HG02870 (cell line): ENCODE measurements around the gene GBX2.

ENCODE experiments used
- ATAC-seq: cut with Tn5 transposase; IDR thresholded peaks from one replicate; pipeline ENCODE4 v1.9.1; 2021; ENCODE audit warnings: mild to moderate bottlenecking, moderate library complexity; ENCODE audit not compliant: unreplicated experiment

The GBX2 gene

DNA sequence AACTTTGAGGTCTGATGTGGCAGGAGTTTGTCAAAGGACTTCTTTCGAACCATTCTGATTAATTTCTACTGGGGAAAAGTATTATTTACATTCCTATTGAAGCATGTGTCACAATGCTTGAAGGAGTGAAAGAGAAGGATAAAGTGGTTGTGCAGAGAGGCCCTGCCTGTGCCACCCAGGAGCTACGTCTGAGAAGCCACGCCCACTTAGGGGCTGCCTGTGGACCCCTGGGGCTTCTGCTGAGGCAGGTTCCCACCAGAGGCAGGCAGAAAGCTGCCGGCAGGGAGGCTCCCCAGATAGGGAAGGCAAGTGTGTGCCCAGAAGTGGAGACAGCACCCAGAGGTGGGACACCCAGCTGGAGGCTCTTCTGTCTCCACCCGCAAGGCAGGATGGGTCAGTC is 47.4 kb downstream of the GBX2 start:
- no peak for ATAC-seq

DNA sequence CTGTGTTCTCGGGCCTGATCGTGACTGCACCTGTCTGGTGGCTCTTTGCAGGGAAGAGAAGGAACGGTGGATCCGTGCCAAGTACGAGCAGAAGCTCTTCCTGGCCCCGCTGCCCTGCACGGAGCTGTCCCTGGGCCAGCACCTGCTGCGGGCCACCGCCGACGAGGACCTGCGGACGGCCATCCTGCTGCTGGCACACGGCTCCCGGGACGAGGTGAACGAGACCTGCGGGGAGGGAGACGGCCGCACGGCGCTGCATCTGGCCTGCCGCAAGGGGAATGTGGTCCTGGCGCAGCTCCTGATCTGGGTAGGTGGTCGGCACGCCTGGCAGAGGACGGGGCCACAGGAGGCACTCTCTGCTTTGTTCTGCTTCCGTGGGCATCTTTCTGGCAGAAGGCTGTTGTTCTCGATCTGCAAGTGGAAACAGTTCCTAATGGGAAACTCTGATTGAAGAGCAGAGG is 48.0 kb downstream of the GBX2 start:
- ATAC-seq = no peak

DNA sequence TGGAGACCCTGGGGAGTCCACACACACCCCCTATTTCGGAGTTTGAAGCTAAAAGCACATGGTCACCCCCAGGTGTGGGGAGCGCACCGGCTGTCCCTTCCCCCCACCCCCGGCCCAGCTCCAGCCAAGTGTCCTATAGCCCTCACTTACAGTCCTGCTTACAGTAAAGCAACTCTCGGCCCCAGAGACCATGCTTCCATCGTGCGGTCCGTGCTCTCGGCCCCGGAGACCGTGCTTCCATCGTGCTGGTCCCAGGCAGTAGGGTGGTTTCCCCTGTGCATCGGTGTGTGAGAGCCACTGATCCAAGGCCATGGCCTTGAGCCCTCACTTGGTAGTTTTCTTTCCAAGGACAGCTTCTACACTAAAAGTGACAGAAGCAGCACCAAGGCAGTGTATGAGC is 48.7 kb downstream of the GBX2 start:
- no peak for ATAC-seq

DNA sequence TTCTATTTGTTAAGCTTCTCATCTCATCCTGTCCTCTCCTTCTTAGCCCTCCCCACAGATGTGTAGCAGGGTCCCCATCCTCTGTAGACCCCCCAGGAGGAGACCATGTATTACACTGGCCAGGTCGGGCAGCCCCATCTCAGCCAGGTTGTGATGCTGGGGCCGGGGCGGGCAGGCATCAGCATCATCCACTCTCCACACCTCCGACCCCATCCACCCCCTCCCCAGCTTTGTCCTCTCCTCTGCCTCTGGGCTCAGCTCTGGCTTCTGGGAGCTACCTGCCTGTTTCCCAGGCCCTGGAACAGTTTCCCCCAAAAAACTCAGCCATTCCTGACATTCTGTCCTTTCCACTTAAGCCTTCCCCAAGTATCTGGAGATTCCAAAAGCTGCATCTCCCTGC is 49.2 kb downstream of the GBX2 start:
- no peak for ATAC-seq

DNA sequence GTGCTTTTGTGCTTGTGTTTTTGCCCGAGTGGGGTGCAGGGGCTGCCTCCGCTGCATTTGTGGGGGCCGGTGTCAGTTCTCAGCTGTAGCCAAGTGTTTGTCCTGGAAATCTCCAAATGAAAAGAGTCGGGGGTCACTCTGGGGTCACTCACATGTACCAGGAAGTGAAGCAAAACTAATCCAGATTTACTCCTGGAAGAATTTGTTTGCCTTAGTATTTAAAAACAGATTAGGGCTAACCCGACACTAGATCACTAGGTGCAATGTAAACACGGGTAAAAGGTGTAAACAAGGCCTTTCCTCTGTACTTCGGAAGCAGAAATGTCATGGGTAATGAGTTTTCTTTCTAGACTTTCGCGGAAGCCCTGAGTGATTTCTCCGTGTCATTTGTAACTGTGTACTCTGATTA is 50.3 kb downstream of the GBX2 start:
- no peak for ATAC-seq

DNA sequence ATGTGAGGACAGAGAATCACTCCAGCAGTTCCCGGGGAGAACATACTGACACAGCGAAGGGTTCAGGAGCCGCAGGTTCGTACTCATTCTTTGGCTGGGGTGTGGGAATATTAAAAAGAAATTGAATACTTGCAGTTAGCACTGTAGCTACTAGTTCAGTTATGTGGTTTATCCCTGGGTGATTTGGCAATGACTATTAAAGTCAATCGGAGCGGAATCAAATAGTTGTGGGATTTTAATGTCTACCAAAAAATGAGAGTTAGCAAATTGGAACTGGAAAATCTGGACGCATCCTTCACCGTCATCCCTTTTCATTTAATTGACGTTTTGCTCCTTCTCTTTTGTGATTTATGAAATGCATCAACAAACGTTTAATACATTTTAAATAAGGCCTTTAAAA is 50.8 kb downstream of the GBX2 start:
- ATAC-seq = no peak
